Epidermal melanocyte (primary cell): ENCODE measurements around the gene RBMS3.

Experiments used
- DNase-seq: peaks from one replicate; pipeline ENCODE4 v3.0.0; 2011; ENCODE audit warnings: low spot score; ENCODE audit not compliant: insufficient read length

Gene RBMS3

GRCh38 chr3:29475854-29476253 lies 195.0 kb downstream of the RBMS3 start:
- no peak for DNase-seq

DNA sequence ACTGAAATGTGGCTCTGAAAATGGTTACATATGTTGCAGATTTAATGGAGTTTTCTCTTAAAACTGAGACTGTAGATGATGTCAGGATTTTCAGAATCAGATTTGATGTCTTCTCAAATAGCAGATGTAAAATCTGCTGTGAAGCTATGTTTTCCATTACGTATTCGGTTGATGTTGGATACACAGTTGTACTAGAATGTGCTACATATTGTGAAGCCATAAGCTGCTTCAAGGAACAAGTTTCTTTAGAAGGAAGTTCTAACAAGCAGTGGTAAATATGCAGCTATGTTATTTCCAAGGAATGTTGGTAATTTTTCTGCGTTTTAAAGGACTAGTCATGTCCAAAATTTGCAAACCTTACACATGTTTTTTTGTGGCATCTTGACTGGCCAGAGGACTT lies 197.7 kb downstream of the RBMS3 start:
- DNase-seq = no peak

DNA sequence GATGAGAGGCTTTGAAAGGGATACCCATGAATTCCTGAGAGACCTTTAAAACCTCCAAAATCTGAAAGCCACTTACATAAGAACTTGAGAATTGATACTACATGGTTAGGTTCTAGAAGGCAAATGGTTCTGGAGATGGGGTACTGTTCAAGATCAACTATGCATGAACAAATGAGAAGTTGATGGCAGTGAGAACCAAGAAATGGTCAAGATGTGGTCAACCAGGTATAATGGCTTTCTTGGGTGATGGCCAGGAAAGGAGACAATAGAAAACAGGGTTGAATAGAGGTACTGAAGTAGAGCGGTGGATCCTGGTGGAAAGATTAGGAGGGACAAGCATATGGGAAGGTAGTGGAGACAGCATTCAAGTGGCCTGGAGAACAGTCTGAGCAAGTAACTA lies 200.4 kb downstream of the RBMS3 start:
- no peak for DNase-seq

DNA sequence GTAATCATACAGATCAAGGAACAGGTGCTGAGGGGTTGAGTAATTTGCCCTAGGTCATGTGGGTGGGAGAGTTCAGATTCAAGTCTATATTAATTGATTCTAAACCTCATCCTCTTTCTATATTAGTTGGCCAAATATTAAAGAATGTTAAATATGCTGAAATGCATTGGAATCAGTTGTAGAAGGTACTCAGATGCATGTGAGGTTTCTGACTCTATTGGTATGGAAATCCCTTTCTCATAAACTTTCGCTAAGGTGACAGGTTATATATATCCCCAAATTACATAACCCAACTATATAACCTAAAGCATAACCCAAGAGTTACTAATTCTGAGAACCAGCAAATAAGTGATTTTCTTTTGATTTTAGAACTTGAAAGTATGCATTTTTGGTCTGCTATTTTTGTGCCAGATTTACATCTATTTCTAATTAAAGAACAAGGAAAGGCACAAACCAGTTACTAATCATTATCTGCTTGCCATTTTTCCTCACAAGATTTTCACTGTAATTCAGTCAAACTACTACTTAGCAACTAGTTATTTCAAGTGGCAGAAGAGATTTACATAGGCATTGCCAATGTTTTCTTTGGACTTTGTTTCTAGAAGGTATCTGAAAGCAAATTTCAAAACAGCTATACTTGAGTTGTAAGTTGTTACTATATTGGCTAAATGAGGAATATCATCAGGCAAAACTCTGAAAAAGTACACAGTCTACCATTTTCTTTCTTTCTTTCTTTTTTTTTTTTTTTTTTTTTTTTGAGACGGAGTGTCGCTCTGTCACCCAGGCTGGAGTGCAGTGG lies 201.3 kb downstream of the RBMS3 start:
- no peak for DNase-seq

DNA sequence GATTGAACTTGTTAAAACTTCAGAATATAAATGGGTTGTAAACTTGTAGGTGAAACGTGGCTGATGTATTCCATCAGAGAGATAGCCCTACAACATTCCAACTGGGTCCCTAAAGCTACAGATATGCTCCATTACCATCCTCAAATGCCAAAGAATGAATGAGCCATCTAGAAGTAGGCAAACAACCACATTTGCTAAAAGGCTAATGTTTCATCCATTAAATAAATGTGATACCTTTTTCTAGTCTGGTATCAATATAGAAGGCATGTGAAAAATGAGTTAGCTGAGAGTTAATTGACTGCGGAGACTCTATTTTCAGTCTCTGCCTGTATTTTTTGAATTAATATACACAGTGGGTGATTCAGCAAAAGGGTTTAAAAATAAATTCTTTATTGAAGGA lies 203.8 kb downstream of the RBMS3 start:
- no peak for DNase-seq

- no peak for DNase-seq
These were observed 205.2 kb downstream of the RBMS3 start for GRCh38 chr3:29486096-29486495.

DNA sequence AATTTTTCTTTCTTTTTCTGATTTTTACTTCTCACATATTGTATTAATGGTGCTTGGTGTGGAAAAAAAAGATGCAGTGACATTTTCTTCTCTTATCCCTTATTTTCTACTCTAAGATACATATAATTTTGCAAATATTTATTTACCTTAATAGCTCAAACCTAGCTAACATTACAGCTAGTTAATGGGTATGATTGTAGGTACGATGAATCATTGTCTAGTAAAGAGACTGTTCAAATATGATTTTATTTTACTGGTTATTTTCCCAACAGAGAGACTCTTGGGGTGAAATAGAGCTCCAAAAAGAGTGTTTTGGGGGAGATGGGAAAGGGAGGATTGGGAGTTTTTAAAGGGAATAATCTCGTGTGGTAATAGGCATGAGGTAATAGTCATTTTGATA lies 206.0 kb downstream of the RBMS3 start:
- no peak for DNase-seq

GRCh38 chr3:29488922-29489321 lies 208.1 kb downstream of the RBMS3 start:
- no peak for DNase-seq

- no peak for DNase-seq
These were observed 212.2 kb downstream of the RBMS3 start for GRCh38 chr3:29493109-29493508.

GRCh38 chr3:29494305-29495036 lies 213.6 kb downstream of the RBMS3 start:
- no peak for DNase-seq

DNA sequence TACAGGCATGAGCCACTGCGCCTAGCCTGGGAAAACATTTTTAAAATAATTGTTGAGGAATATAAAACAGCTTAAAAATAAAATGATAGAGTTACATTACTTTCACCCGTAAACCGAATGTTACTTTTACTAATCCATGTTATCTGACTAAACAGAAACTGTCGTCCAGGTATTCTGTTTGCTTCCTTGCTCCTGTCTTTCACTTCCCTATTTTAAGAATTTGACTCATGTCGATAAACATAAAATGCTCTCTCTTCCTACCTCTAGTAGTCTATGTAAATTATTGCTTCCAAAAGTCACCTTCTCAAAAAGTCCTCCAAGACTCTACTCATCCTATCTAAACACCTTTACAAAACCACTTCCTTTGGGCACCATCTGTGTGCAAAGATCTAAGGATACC lies 216.4 kb downstream of the RBMS3 start:
- DNase-seq = no peak

DNA sequence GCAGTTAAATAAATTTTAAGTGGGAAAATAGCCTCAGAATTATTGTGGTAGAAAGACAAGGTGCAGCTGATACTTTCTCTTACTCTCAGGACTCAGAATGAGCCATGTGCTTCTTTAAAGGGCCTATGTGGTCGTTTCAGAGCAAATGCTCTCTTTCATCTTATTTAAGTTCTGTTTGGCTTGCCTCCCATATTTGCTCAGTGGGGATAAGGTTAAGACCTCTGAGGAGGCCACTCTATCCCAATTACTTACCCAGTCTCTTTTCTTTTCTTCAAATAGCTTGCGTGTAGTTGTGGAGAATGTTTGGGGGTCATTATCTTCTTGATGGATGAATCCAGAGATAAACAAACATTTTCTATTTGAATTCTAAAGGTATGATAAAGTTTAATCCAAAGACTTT lies 221.9 kb downstream of the RBMS3 start:
- DNase-seq = no peak

DNA sequence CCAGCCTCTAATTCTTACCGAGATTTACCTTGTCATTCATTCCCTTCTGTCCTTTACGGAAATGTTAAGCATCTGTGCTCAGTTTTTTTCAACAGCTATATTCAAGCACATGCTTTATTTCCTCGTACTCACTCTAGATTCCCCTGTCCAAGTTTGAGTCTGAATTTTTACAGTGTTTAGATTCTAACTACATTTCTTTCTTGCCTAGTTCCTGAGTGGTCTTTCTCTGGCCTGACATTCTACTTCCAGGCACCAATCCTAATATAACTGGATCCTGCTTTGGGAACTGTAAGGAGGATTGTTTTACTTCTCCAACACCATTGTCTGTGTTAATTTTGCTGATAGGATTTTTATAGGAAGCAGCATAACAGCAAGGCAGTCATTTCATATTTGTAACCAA lies 222.4 kb downstream of the RBMS3 start:
- DNase-seq = no peak

GRCh38 chr3:29503958-29504357 lies 223.1 kb downstream of the RBMS3 start:
- DNase-seq = no peak

- no peak for DNase-seq
These were observed 225.6 kb downstream of the RBMS3 start for GRCh38 chr3:29506502-29506901.

DNA sequence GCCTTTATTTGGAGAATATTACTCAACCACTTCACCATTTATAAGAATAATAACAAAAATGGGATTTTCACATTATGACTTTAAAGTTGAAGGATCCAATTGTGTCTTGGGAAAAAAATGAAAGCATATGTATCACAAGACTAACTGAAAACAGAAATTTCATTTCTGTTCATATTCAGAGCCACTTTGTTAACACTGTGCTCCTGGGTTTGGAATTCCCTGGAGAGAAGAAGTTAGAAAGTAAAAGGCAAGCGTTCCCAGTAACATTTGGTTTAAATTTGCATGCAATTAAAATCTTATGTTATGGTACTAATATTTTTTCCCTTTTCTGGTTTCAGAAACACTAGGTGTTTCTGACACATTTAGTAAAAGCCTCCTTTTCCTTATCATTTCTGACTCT lies 230.8 kb downstream of the RBMS3 start:
- no peak for DNase-seq

DNA sequence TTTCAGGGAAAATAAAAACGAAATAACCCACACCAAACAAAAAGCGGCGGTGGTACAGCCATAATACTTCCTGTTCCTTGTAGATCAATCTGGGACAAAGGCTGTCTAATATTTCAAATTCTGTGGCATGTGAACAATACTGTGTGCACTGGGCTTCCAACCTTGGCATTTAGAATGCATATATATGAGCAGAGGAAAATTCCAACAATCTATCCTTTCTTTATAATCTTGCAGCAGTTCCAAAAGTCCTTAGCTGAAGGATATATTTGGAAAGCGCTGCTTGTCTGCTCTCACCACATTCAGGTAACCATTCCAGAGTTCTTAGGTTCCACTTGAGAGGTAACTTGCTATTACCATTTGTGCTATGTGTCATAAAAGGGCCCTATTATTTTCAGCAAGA lies 231.8 kb downstream of the RBMS3 start:
- no peak for DNase-seq

- DNase-seq = no peak
These were observed 232.4 kb downstream of the RBMS3 start for GRCh38 chr3:29513236-29513635.

- no peak for DNase-seq
These were observed 233.3 kb downstream of the RBMS3 start for GRCh38 chr3:29514170-29514569.

DNA sequence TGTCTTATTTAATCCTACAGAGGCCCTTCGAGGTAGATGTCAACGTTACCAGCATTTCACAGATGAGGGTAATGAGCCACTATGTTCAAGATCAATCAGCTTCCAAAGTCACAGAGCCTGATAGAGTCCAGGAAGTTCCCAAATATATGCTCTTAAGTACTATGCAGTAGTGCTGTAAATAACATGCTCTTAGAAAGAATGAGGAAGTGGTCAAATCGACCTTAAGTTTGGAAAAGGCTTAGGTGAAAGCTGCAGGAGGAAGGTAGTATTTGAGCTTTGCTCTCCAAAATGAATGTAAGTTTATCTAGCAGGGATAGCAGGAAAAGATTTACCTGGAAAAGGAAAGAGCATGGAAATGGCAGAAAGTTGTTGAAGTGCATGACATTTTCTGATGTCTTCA lies 234.0 kb downstream of the RBMS3 start:
- no peak for DNase-seq

GRCh38 chr3:29515451-29515850 lies 234.6 kb downstream of the RBMS3 start:
- no peak for DNase-seq

- DNase-seq = no peak
These were observed 235.3 kb downstream of the RBMS3 start for GRCh38 chr3:29516164-29516563.

- no peak for DNase-seq
These were observed 239.9 kb downstream of the RBMS3 start for GRCh38 chr3:29520764-29521163.
